NCI-H446 treated with DMSO at 0.1 percent for 48 hours (cell line): ENCODE results near the gene OR1I1.
"Not testable (repeated sequence)": the region's sequence is repeated elsewhere in the genome, so short reads cannot be mapped to it uniquely, and the experiment has no call there.

Experiments
- DNase-seq: peaks from one replicate; lab custom pipeline; 2025; lab: John Stamatoyannopoulos, UW

OR1I1 gene

GRCh38 chr19:15081911-15082310, at the start of gene OR1I1:
Gene OR1I1, plus strand, starts transcription at chr19:15082211. Its CDS starts 4,855 bp downstream, at chr19:15087066.
- DNase-seq = no peak

- DNase-seq = no peak
Observed at GRCh38 chr19:15035795-15036311, 46.2 kb upstream of the OR1I1 start.

DNA sequence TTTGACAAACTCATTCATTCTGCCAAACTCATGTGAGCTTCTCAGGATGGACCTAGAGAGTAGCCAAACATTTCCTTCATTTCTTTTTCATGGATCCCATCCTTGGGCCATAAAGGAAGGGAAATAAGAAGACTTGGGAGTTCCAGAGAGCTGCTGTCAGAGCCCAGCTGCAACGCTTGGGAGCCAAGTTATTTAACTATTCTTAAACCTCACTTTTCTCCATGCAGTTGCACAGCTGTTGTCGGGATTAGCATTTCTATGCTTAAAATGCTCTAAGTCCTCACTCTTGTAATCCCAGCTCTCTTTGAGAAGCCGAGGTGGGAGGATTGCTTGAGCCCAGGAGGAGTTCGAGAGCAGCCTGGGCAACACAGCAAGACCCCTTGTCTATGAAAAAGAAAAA, 44.4 kb upstream of the OR1I1 start:
- no peak for DNase-seq

DNA sequence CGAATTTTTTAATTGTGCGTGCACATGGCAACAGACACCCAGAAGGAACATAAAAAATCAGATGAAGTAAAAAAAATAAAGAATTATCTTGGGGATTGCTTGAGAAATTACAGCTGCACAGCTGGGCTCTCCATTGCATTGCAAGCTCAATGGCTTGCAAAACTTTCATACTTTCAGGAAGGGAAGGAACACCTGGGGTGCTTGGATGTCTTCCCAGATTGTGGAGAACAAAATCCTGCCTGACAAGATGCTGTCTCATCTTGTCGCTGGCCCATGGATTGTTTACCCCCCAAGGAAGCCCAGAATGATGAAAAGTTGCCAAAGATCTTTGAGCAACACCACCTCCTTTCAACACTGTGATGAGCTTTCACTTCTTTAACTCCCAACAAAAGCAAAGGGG, 43.7 kb upstream of the OR1I1 start:
- no peak for DNase-seq

- no peak for DNase-seq
Observed at GRCh38 chr19:15042003-15042402, 40.0 kb upstream of the OR1I1 start.

DNA sequence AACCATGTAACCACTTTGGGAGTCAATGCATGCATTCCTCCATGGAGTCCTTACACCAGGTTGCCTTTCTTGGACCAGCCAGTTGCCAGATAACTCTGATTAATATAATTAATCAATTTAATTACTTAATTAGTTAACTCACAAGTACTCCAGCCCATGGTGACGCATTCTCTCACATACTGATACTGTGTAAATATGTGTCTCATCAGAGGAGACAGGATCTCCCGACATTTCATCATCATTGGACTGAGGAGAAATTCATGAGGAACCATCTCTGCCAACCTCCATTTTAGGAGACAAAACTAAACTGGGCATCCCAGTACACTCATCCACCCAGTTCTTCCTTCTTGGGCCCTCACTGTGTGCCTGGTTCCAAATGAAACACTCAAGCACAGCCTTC, 39.2 kb upstream of the OR1I1 start:
- no peak for DNase-seq

DNA sequence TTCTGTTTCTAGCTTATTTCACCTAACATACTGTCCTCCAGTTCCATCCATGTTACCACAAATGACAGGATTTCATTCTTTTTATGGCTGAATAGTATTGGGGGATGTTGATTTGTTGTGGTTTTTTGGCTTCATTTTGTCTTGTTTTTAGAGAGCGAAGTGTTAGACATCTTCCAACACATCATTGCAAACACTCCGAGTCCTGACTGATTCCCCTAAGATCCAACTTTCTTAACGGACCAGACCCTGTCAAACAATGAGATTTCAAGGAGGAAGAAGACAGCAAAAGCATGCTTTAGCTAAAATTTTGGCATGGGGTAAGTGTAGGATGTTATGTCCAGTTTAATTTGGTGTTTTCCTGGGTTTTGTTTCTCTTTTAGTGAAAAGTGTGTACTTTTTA, 36.5 kb upstream of the OR1I1 start:
- no peak for DNase-seq

- no peak for DNase-seq
Observed at GRCh38 chr19:15047680-15048079, 34.3 kb upstream of the OR1I1 start.

- no peak for DNase-seq
Observed at GRCh38 chr19:15048128-15048527, 33.9 kb upstream of the OR1I1 start.

- no peak for DNase-seq
Observed at GRCh38 chr19:15048885-15049541, 33.0 kb upstream of the OR1I1 start, which contains the start of gene CASP14. Gene CASP14, plus strand, starts transcription at chr19:15049480. Its CDS starts 2,772 bp downstream, at chr19:15052252.

GRCh38 chr19:15050639-15051038, 31.4 kb upstream of the OR1I1 start:
- no peak for DNase-seq

DNA sequence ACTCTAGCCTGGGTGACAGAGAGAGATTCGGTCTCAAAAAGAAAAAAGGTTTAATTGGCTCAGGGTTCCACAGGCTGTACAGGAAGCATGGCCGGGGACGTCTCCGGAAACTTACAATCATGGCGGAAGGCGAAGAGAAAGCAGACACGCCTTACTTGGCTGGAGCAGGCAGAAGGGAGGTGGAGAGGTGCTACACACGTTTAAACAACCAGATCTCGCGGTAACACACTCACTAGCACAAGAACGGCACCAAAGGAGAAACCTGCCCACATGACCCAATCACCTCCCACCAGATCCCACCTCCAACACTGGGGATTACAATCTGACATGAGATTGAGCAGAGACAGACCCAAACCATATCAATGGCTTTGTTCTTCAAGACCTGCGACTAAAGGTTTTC, 20.0 kb upstream of the OR1I1 start:
- no peak for DNase-seq

DNA sequence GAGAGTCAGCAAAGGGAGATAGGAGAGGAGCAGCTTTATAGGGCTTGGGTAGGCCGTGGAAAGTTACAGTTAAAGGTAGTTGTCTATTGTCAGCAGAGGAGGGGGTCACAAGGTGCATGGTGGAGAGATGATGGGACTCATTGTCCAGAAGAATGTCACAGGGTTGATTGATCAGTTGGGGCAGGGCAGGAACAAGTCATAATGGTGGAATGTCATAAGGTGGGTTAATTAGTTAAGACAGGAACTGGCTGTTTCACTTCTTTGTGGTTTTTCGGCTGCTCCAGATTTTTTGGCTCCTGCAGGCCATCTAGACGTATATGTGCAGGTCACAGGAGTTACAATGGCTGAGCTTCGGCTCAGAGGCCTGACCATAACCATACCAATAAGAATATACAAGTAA, 11.6 kb upstream of the OR1I1 start:
- not testable (repeated sequence) for DNase-seq

GRCh38 chr19:15072930-15073647, 8.9 kb upstream of the OR1I1 start:
- DNase-seq = no peak

DNA sequence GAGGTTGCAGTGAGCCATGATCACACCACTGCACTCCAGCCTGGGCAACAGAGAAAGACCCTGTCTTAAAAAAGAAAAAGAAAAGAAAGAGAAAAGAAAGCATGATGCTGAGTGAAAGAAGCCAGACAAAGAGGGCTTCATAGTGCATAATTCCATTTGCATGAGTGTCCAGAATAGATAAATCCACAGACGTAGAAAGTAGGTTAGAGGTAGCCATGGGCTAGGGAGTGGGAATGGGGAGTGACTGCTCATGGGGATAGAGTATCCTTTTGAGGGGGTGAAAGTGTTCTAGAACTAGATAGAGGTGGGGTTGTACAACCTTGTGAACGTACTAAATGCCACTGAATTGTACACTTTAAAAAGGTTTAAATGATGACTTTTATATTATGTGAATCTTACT, 7.6 kb upstream of the OR1I1 start:
- no peak for DNase-seq

DNA sequence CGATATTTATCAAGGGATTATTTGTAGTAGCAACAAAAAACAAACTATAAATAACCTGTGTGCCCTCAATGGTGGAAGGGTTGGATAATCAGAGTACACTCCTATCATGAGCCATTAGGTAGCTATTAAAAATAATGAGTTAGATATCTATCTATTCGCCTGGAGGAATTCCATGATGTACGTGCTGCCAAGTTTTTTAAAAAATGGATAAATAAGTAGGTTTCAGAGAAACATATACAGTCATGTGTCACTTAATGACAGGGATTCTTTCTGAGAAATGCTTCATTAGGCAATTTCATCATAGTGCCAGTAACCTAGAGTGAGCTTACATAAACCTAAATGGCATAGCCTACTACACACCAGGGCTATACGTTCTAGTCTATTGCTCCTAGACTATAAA, 6.2 kb upstream of the OR1I1 start:
- DNase-seq = no peak

DNA sequence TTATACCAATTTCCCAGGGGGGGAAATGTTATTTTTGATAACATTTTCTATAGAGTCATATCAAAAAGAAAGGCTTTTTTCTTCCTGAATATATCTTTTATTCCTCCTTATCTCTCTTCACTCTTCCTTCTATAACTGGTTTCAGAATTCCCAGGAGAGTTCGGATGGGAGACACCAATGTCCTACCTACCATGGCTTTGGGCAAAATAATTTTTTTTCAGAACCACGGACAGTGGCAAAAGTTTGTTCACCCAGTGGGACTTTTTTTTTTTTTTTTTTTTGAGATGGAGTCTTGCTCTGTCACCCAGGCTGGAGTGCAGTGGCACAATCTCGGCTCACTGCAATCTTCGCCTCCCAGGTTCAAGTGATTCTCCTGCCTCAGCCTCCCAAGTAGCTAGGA, 2.0 kb upstream of the OR1I1 start:
- DNase-seq = not testable (repeated sequence)

DNA sequence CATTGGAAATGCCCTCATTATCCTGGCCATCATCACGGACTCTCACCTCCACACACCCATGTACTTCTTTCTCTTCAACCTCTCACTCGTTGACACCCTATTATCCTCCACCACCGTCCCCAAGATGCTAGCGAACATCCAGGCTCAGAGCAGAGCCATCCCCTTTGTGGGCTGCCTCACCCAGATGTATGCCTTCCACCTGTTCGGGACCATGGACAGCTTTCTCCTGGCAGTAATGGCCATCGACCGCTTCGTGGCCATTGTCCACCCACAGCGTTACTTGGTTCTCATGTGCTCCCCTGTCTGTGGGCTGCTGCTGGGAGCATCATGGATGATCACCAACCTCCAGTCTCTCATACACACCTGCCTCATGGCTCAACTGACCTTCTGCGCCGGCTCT, 5.2 kb downstream of the OR1I1 start:
- no peak for DNase-seq

GRCh38 chr19:15091918-15092753, 10.1 kb downstream of the OR1I1 start:
- DNase-seq = peak; percentile 57

- no peak for DNase-seq
Observed at GRCh38 chr19:15093001-15093400, 11.0 kb downstream of the OR1I1 start.

DNA sequence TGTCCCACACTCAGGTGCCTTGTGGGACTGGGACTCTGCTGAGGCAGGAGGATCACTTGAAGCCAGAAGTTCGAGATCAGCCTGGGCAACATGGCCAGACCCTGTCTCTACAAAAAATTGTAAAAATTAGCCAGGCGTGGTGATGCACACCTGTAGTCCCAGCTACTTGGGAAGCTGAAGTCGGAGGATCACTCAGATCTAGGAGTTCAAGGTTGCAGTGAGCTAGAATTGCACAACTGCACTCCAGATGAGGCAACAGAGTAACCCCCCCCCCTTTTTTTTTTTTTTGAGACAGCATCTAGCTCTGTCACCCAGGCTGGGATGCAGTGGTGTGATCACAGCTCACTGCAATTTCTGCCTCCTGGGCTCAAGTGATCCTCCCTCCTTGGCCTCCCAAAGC, 14.2 kb downstream of the OR1I1 start:
- no peak for DNase-seq

DNA sequence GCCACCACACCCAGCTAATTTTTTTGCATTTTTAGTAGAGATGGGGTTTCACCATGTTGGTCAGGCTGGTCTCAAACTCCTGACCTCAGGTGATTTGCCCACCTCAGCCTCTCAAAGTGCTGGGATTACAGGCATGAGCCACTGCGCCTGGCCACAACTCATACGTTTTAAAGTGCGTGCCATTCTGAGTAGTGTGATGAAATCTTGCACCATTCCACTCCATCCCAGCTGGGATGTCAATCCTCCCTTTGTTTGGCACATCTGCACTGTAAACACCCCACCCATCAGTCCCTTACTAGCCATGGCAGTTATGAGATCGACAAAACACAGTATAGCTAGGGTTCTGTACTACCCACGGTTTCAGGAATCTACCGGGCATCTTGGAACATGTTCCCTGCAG, 16.0 kb downstream of the OR1I1 start:
- DNase-seq = not testable (repeated sequence)

- no peak for DNase-seq
Observed at GRCh38 chr19:15098460-15098859, 16.4 kb downstream of the OR1I1 start.
